Epithelial cell of esophagus (primary cell): Measurements from ENCODE around the gene ZSCAN9.

ENCODE experiments used
- DNase-seq: peaks from one replicate; pipeline ENCODE4 v3.0.0; 2010; ENCODE audit warnings: low read depth
- H3K4me3 ChIP-seq: 2 replicates; pipeline ENCODE4 v1.5.1; 2011; ENCODE audit warnings: mild to moderate bottlenecking, low read length, control low read depth
- CTCF ChIP-seq: IDR thresholded peaks from 2 replicates; pipeline ENCODE4 v1.5.1; 2011; ENCODE audit warnings: low read depth, mild to moderate bottlenecking, low read length, control low read depth, inconsistent platforms; ENCODE audit not compliant: insufficient read depth; ENCODE audit errors: missing control alignments

The ZSCAN9 gene

GRCh38 chr6:28280595-28281287 lies 55.7 kb downstream of the ZSCAN9 start:
- no peak for TF ChIP-seq CTCF
- no peak for DNase-seq
- H3K4me3 ChIP-seq = peak overlapping the region; percentile 65

- H3K4me3 ChIP-seq = peak within 1 kb of the TSS; percentile 65
- peak; percentile 77 for DNase-seq
- no peak for TF ChIP-seq CTCF
Measured at GRCh38 chr6:28281288-28282064, 56.4 kb downstream of the ZSCAN9 start, which contains the start of gene PGBD1. Gene PGBD1 (plus strand): TSS chr6:28281572. CDS start chr6:28283814, 2,242 bp downstream.

- no peak for TF ChIP-seq CTCF
- no peak overlapping the region for H3K4me3 ChIP-seq
- no peak for DNase-seq
Measured at GRCh38 chr6:28282926-28283325, 57.9 kb downstream of the ZSCAN9 start.
